AG09319 (cell line): ENCODE measurements around the gene DPH6.

Experiments
- DNase-seq: peaks from one replicate; pipeline ENCODE4 v3.0.0-alpha.2; 2010; ENCODE audit warnings: low read depth; ENCODE audit errors: extremely low read depth
- TF ChIP-seq, protein P1 (sequence below): IDR thresholded peaks from 2 replicates; pipeline ENCODE4 v1.5.1; 2011; ENCODE audit warnings: low read depth, mild to moderate bottlenecking, inconsistent platforms, low read length, moderate library complexity

DPH6 gene

DNA sequence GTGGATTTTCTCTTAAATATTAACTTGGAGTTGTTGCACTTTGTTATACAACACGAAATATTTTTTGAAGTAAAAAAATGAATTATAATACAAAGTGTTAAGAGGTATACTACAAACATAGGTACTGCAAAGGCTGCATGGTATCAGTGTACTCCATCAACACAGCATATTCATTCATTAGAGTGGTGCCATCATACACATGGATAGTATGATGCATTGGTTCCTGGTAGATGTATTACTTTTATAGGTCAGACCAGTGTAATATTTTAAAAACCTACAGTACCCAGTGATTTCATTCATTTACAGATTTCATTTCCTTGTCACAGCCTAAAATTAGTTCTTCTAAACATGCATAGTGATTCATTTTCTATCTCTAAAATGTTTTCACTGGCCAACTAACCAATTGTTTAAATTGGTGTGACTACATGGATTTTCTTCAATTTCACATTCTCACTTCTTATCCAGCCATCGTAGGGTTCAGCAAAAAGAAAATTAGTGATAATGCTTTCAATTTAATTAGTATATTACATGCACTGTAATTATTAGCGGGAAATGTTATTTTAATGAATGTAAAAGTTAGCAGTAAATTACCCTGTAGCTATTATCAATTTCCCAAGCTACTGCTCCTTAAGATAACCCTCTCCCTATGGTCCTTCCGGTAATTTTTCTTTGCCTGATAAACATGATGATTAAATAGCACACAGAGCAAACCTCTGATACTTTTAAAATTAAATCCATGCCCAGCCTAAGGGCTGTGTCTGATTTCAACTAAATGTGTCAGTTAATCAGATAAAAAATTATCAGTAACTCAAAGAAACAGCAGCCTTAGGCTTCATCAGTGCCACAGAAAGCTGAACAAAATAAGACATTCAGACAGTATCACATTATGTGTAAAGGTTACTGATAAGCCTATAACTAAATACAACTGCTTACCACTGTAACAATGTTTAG, 68.4 kb downstream of the DPH6 start:
- DNase-seq, result no peak
- TF ChIP-seq, protein P1, sequence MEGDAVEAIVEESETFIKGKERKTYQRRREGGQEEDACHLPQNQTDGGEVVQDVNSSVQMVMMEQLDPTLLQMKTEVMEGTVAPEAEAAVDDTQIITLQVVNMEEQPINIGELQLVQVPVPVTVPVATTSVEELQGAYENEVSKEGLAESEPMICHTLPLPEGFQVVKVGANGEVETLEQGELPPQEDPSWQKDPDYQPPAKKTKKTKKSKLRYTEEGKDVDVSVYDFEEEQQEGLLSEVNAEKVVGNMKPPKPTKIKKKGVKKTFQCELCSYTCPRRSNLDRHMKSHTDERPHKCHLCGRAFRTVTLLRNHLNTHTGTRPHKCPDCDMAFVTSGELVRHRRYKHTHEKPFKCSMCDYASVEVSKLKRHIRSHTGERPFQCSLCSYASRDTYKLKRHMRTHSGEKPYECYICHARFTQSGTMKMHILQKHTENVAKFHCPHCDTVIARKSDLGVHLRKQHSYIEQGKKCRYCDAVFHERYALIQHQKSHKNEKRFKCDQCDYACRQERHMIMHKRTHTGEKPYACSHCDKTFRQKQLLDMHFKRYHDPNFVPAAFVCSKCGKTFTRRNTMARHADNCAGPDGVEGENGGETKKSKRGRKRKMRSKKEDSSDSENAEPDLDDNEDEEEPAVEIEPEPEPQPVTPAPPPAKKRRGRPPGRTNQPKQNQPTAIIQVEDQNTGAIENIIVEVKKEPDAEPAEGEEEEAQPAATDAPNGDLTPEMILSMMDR, result no peak

DNA sequence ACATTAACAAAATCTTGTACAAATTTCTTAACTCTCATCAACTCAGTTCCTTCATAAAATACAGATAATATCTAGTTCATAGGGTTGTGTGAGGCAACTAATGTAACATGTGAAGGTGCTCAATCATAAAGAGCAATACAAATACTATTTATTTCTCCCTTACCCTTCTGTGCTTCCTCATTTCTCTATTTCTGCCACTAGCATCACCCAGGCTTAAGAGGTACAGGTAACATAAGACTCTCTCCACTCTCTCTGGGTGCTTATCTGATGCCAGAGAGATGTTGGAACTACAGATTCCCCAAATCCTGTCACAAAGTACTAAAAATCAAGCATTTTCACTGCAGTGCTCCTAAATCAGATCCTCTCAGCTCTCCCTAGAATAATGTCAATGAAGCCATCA, 74.9 kb downstream of the DPH6 start:
- TF ChIP-seq, protein P1, result no peak

DNA sequence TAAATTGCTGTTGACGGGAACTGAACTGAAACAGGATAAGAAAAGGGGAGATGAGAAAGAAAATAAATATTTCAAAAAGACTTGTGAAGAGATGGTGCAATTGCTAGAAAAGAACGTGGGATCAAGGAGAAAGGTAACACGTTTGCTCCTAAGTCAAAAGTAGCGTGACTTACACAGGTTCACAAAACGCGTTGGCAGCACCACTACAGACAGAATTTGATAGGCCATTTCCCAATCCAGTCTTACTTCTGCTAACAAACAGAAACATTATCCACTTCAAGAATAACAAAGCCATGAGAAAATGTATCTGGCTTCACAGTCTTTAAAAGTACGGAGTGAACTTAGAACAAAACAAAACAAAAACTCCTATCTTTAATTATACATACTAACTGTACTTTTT, 75.5 kb downstream of the DPH6 start:
- TF ChIP-seq, protein P1, result no peak

More for the DNA sequence above, 74.9 kb downstream of the DPH6 start:
- no peak for DNase-seq

DNA sequence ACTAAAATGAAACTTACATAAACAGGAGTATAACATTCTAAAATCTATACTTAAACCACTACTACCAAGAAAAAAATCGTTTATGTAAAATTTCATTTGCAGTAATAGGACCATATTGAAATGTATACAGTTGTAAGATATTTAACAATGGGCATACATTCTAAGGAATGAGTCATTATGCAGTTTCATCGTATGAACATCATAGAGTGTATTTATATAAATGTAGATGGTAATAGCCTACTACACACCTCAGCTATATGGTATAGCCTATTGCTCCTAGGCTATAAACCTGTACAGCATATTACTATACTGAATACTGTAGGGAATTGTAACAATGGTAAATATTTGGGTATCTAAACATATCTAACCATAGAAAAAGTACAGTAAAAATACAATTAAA, 79.5 kb downstream of the DPH6 start:
- DNase-seq, result no peak
- TF ChIP-seq, protein P1, result no peak

More for the DNA sequence above, 75.5 kb downstream of the DPH6 start:
- no peak for DNase-seq

DNA sequence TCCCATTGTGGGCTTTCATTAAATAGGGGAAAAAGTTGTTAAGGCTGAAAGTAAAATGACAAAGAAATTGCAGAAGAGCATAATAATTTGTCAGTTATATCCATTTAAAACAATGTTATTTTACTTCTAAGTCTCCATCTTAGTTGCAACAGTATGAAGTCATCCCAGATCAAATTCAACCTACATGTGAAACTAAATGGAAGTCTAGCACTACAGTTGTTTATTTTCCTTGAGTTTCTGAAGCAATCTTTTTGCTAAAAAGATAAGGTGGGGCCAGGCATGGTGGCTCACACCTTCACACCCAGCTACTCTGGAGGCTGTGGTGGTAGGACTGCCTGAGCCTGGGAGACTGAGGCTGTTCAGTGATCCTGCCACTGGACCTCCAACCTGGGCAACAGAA, 80.2 kb downstream of the DPH6 start:
- DNase-seq, result no peak
- TF ChIP-seq, protein P1, result no peak

DNA sequence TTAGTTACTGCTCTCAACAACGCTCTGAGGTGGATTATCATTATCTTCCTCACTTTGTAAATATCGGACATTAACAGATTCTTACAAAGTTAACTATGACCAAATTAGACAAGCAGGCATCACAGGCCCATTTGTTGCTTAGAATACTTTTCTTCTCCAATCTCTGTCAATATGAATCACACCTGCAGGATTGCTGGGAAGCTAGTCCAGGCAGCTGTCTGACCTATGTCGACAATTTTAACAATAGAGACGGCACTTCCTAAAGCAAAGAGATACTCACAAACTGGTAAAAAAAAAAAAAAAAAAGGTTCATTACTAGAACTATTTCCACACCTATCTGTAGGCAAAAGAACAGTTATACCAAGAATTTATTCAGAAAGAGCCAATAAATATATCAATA, 85.3 kb downstream of the DPH6 start:
- no peak for DNase-seq
- TF ChIP-seq, protein P1, result no peak

DNA sequence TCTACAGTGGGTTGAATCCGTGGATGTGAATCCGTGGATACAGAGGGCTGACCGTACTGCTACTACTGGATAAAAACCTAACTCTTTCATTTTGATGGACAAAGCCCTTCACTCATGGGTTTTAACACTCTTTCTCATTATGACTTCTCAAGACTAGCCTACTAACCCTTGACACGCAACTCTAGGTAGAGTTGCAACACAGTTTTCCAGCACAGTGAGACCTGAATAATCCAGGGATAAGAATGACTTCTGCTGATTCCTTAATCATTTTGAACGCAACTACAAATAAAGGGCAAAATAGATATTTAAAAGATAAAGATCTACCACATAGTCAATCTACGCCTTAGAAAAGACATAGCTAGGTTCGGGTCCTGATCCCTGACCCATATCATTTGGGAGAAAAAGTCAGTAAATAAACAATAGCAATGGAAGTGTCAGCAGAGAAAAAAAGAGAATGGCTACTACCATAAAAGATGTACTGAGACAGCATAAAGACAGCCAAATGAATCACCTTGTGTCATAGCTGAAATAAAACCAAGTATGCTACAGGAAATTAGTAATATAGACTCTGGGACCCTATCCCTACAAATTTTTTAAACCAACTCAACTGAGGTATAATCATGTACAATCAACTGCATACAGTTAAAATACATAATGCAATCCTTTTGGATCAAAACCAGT, 87.6 kb downstream of the DPH6 start:
- no peak for DNase-seq
- TF ChIP-seq, protein P1, result no peak
